SU-DHL-6 (cell line): Measurements from ENCODE around the gene PHC1.
A peak's percentile ranks its signal among the peaks of the same experiment; 100 is the strongest.
"Not testable (repeated sequence)": the region's sequence is repeated elsewhere in the genome, so short reads cannot be mapped to it uniquely, and the experiment has no call there.

Source experiments
- H2AFZ ChIP-seq: fragments of 200-600 bp; sonication (generic); 2 replicates; pipeline ENCODE4 v1.6.1; 2014; ENCODE audit warnings: low read depth, mild to moderate bottlenecking, moderate library complexity, mixed read lengths, antibody characterized with exemption, low read length; ENCODE audit not compliant: severe bottlenecking
- H3F3A ChIP-seq: fragments of 200-600 bp; shearing (Covaris generic); 2 replicates; pipeline ENCODE4 v1.6.0; 2016; ENCODE audit warnings: antibody characterized with exemption, mild to moderate bottlenecking; ENCODE audit not compliant: insufficient read depth
- H3K27ac ChIP-seq: fragments of 200-600 bp; sonication (generic); 2 replicates; pipeline ENCODE4 v1.5.1; 2016; ENCODE audit warnings: low read depth, mild to moderate bottlenecking, low read length, moderate library complexity, mixed read lengths
- H3K27me3 ChIP-seq: fragments of 200-600 bp; sonication (generic), shearing (Covaris generic); 2 replicates; pipeline ENCODE4 v1.6.0; 2014; ENCODE audit warnings: mild to moderate bottlenecking, low read length
- H3K36me3 ChIP-seq: fragments of 200-600 bp; sonication (generic); 2 replicates; pipeline ENCODE4 v1.6.1; 2014; ENCODE audit warnings: mild to moderate bottlenecking, low read length, mixed read lengths
- H3K4me2 ChIP-seq: fragments of 300-600, 200-600 bp; shearing (Covaris generic), sonication (generic); 2 replicates; pipeline ENCODE4 v1.6.0; 2014; ENCODE audit warnings: low read length, low read depth, mild to moderate bottlenecking; ENCODE audit not compliant: poor library complexity, severe bottlenecking
- H3K4me3 ChIP-seq: fragments of 200-600 bp; sonication (generic); 2 replicates; pipeline ENCODE4 v1.5.1; 2014; ENCODE audit warnings: antibody characterized with exemption, low read length, mild to moderate bottlenecking, mixed read lengths; ENCODE audit not compliant: insufficient read depth, poor library complexity, severe bottlenecking
- H3K79me2 ChIP-seq: fragments of 200-600 bp; sonication (generic); 2 replicates; pipeline ENCODE4 v1.6.1; 2014; ENCODE audit warnings: mild to moderate bottlenecking, low read length, moderate library complexity; ENCODE audit not compliant: insufficient read depth
- H3K9ac ChIP-seq: fragments of 200-600 bp; sonication (generic); 2 replicates; pipeline ENCODE4 v1.7.0; 2014; ENCODE audit warnings: mild to moderate bottlenecking, low read length
- H3K9me2 ChIP-seq: fragments of 200-600 bp; sonication (generic); replicated peaks from 2 replicates; pipeline ENCODE4 v1.6.1; 2014; ENCODE audit warnings: low read length; ENCODE audit not compliant: insufficient read depth
- H3K9me3 ChIP-seq: fragments of 200-600 bp; sonication (generic); 2 replicates; pipeline ENCODE4 v1.6.1; 2014; ENCODE audit warnings: low read length, mixed read lengths; ENCODE audit not compliant: insufficient read depth
- H4K20me1 ChIP-seq: fragments of 200-600 bp; sonication (generic); 2 replicates; pipeline ENCODE4 v1.6.1; 2014; ENCODE audit warnings: low read depth, mild to moderate bottlenecking, antibody characterized with exemption, low read length, moderate library complexity, mixed read lengths
- CTCF ChIP-seq: fragments of 200-600 bp; sonication (generic); IDR thresholded peaks from one replicate; pipeline ENCODE4 v1.5.1; 2017; ENCODE audit warnings: antibody characterized with exemption, mild to moderate bottlenecking, low read length, moderate library complexity; ENCODE audit not compliant: insufficient read depth, poor library complexity, severe bottlenecking
- EZH2phosphoT487 ChIP-seq: fragments of 200-600 bp; sonication (generic), shearing (Covaris generic); conservative IDR thresholded peaks from 2 replicates; pipeline ENCODE4 v1.6.1; 2018; ENCODE audit warnings: mild to moderate bottlenecking, antibody characterized with exemption, low read length, moderate library complexity, mixed read lengths

Gene PHC1

GRCh38 chr12:8914033-8914715 is at the start of gene PHC1:
Gene PHC1, plus strand, starts transcription at chr12:8914509. Its CDS starts 3,169 bp downstream, at chr12:8917678.
- not testable (repeated sequence) for H4K20me1 ChIP-seq, H3K27me3 ChIP-seq, H3K79me2 ChIP-seq, H3K36me3 ChIP-seq, H3F3A ChIP-seq, H3K9me3 ChIP-seq, H3K9me2 ChIP-seq, H3K27ac ChIP-seq
- H3K4me3 ChIP-seq = peak within 1 kb of the TSS; percentile 66
- peak within 1 kb of the TSS; percentile 57 for H3K9ac ChIP-seq
- peak within 1 kb of the TSS; percentile 64 for H2AFZ ChIP-seq
- peak within 1 kb of the TSS; percentile 82 for H3K4me2 ChIP-seq

GRCh38 chr12:8866429-8866828 is 47.9 kb upstream of the PHC1 start:
- Histone ChIP-seq H4K20me1 (no peaks in the 10 kb centered on the region), H3F3A (no peaks in the 10 kb centered on the region), H3K9ac (no peak overlapping the region), H3K9me2 (no peaks in the 10 kb centered on the region), H3K27ac (no peak overlapping the region), H3K4me2 (no peak overlapping the region), H3K36me3 (no peaks in the 10 kb centered on the region), H3K27me3 (no peaks in the 10 kb centered on the region), H3K79me2 (no peaks in the 10 kb centered on the region), H3K9me3 (no peaks in the 10 kb centered on the region), H3K4me3 (no peak overlapping the region), H2AFZ (no peak overlapping the region)
- no peak for TF ChIP-seq EZH2phosphoT487
- TF ChIP-seq CTCF = no peak

- Histone ChIP-seq H3K9me2 (no peaks in the 10 kb centered on the region), H3K27me3 (no peaks in the 10 kb centered on the region), H3K9ac (no peak overlapping the region), H3K36me3 (no peaks in the 10 kb centered on the region), H3K79me2 (no peaks in the 10 kb centered on the region), H4K20me1 (no peaks in the 10 kb centered on the region), H3K9me3 (no peaks in the 10 kb centered on the region), H3K4me3 (no peak overlapping the region), H3F3A (no peaks in the 10 kb centered on the region), H3K4me2 (no peak overlapping the region), H3K27ac (no peak overlapping the region), H2AFZ (no peak overlapping the region)
- no peak for TF ChIP-seq EZH2phosphoT487
- no peak for TF ChIP-seq CTCF
Observed at GRCh38 chr12:8867009-8867408, 47.3 kb upstream of the PHC1 start.

GRCh38 chr12:8867786-8868185 is 46.5 kb upstream of the PHC1 start:
- Histone ChIP-seq H3K4me3 (no peak overlapping the region), H3K27me3 (no peaks in the 10 kb centered on the region), H3K4me2 (no peak overlapping the region)

More at GRCh38 chr12:8867786-8868185, 46.5 kb upstream of the PHC1 start:
- Histone ChIP-seq H2AFZ (no peak overlapping the region), H4K20me1 (no peaks in the 10 kb centered on the region), H3K27ac (no peak overlapping the region), H3K9ac (no peak overlapping the region), H3F3A (no peaks in the 10 kb centered on the region), H3K9me2 (no peaks in the 10 kb centered on the region), H3K36me3 (no peaks in the 10 kb centered on the region), H3K79me2 (no peaks in the 10 kb centered on the region), H3K9me3 (no peaks in the 10 kb centered on the region)
- TF ChIP-seq CTCF (no peak), EZH2phosphoT487 (no peak)
